Effector memory CD8-positive, alpha-beta T cell (primary cell): ENCODE data around the gene PCDHA12.
"Not testable (repeated sequence)": the region's sequence is repeated elsewhere in the genome, so short reads cannot be mapped to it uniquely, and the experiment has no call there.

ENCODE experiments used
- ATAC-seq: fragments of 150-1000 bp; cut with Tn5 transposase; replicated peaks from 2 replicates; pipeline ENCODE4 v1.10.0; 2021; ENCODE audit warnings: mild to moderate bottlenecking, moderate library complexity
- DNase-seq, 3 experiments: peaks; one replicate each; pipeline ENCODE4 v3.0.0; 2021
- H3K27ac Mint-ChIP-seq, 2 donors: one replicate each; pipeline ENCODE4 v1.8.0; 2022; ENCODE audit warnings: mild to moderate bottlenecking in 2 of 2, mixed read lengths in 2 of 2, moderate library complexity in 2 of 2
- H3K27me3 Mint-ChIP-seq, 2 donors: one replicate each; pipeline ENCODE4 v1.8.0; 2022; ENCODE audit warnings: mixed read lengths in 2 of 2
- H3K36me3 Mint-ChIP-seq: one replicate; pipeline ENCODE4 v1.8.0; 2022; ENCODE audit warnings: mild to moderate bottlenecking, moderate library complexity, mixed read lengths; ENCODE audit not compliant: insufficient read depth
- H3K4me1 Mint-ChIP-seq, 2 donors: one replicate each; pipeline ENCODE4 v1.8.0; 2022; ENCODE audit warnings: low read depth in 2 of 2, mixed read lengths in 2 of 2
- H3K4me3 Mint-ChIP-seq, 2 donors: one replicate each; pipeline ENCODE4 v1.8.0; 2022; ENCODE audit warnings: mild to moderate bottlenecking in 2 of 2, mixed read lengths in 2 of 2, moderate library complexity in 2 of 2
- H3K9me3 Mint-ChIP-seq, 2 donors: one replicate each; pipeline ENCODE4 v1.8.0; 2022; ENCODE audit warnings: mixed read lengths in 2 of 2
- total RNA-seq, 9 experiments: gene quantifications; one replicate each; lab custom pipeline; 2026; lab: John Stamatoyannopoulos, UW

Gene PCDHA12, protein sequence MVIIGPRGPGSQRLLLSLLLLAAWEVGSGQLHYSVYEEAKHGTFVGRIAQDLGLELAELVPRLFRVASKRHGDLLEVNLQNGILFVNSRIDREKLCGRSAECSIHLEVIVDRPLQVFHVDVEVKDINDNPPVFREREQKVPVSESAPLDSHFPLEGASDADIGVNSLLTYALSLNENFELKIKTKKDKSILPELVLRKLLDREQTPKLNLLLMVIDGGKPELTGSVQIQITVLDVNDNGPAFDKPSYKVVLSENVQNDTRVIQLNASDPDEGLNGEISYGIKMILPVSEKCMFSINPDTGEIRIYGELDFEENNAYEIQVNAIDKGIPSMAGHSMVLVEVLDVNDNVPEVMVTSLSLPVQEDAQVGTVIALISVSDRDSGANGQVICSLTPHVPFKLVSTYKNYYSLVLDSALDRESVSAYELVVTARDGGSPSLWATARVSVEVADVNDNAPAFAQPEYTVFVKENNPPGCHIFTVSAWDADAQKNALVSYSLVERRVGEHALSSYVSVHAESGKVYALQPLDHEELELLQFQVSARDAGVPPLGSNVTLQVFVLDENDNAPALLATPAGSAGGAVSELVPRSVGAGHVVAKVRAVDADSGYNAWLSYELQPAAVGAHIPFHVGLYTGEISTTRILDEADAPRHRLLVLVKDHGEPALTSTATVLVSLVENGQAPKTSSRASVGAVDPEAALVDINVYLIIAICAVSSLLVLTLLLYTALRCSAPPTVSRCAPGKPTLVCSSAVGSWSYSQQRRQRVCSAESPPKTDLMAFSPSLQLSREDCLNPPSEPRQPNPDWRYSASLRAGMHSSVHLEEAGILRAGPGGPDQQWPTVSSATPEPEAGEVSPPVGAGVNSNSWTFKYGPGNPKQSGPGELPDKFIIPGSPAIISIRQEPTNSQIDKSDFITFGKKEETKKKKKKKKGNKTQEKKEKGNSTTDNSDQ
- total RNA-seq = 0 to 0.06 (median 0) reads per million in 9 experiments

DNA sequence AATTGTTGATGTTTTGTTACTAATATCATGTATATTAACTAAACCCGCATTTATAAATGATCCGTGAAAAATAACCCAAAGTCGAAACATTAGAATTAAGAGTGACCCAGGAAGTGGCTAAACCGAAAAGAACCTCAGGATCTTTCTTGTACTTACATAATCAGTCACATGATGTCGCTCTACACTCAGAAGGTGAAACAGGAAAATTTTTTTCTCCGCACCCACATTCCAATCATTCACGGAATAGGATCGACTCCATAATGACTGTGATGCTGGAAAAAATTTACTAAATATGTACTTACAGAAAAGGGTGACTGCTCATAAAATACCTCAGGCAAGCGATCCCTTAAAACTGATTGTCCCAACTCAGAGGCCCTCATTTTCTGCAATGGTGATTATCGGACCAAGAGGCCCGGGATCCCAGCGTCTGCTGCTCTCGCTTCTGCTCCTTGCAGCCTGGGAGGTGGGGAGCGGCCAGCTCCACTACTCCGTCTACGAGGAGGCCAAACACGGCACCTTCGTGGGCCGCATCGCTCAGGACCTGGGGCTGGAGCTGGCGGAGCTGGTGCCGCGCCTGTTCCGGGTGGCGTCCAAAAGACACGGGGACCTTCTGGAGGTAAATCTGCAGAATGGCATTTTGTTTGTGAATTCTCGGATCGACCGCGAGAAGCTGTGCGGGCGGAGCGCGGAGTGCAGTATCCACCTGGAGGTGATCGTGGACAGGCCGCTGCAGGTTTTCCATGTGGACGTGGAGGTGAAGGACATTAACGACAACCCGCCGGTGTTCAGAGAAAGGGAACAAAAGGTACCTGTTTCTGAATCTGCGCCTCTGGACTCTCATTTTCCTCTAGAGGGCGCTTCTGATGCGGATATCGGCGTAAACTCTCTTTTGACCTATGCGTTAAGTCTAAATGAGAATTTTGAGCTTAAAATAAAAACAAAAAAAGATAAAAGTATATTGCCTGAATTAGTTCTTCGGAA lies at the start of gene PCDHA12:
Gene PCDHA12, plus strand, starts transcription at position 224 of the 981 bp plus-strand sequence. Its CDS starts 165 bp downstream, at position 389.
- no peak for DNase-seq
- Mint-ChIP-seq H3K4me3 (no peak within 1 kb of the TSS), H3K4me1 (no peaks in the 10 kb centered on the region), H3K36me3 (no peaks in the 10 kb centered on the region), H3K9me3 (no peaks in the 10 kb centered on the region), H3K27me3 (peaks cover 9 to 11% of the 10 kb centered on the region in 2 donors), H3K27ac (no peak within 1 kb of the TSS)
- ATAC-seq = no peak

DNA sequence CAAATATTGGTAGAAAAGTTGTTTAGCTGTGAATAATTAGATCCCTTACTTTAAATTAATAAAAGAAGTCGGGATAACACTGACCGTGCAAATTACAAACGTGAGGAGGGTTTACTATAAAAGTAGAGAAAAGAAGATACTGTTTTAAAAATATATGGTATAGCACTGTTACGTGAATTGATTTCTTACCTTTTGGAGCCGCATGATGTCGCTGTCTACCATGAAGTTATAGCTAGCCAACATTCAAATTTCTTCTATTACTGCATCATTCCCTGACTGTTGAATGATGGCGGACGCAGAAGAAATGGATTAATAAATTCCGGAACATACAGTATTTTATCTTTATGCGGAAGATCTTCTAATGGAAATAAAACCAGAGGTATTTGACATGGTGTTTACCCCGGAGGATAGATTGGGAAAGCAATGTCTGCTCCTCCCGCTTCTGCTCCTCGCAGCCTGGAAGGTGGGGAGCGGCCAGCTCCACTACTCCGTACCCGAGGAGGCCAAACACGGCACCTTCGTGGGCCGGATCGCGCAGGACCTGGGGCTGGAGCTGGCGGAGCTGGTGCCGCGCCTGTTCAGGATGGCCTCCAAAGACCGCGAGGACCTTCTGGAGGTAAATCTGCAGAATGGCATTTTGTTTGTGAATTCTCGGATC lies 47.3 kb upstream of the PCDHA12 start, which contains the start of gene PCDHA6:
Gene PCDHA6, plus strand, starts transcription at position 257 of the 658 bp plus-strand sequence. Its CDS starts 132 bp downstream, at position 389.
- ATAC-seq (no peak), DNase-seq (no peak)
- H3K9me3 Mint-ChIP-seq = no peaks in the 10 kb centered on the region
- H3K4me3 Mint-ChIP-seq = no peak within 1 kb of the TSS
- no peaks in the 10 kb centered on the region for H3K36me3 Mint-ChIP-seq
- H3K27me3 Mint-ChIP-seq = peaks cover 20 to 26% of the 10 kb centered on the region in 2 donors
- H3K27ac Mint-ChIP-seq = no peak within 1 kb of the TSS
- H3K4me1 Mint-ChIP-seq = no peaks in the 10 kb centered on the region

DNA sequence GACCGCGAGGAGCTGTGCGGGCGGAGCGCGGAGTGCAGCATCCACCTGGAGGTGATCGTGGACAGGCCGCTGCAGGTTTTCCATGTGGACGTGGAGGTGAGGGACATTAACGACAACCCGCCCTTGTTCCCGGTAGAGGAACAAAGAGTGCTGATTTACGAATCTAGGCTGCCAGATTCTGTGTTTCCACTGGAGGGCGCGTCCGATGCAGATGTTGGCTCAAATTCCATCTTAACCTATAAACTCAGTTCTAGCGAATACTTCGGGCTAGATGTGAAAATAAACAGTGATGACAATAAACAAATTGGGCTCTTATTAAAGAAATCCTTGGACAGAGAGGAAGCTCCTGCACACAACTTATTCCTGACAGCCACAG lies 46.8 kb upstream of the PCDHA12 start:
- Mint-ChIP-seq H3K4me1 (no peaks in the 10 kb centered on the region), H3K9me3 (no peaks in the 10 kb centered on the region), H3K4me3 (no peak overlapping the region), H3K27ac (no peak overlapping the region), H3K36me3 (no peaks in the 10 kb centered on the region), H3K27me3 (peaks cover 24 to 31% of the 10 kb centered on the region in 2 donors)
- DNase-seq (no peak), ATAC-seq (no peak)

DNA sequence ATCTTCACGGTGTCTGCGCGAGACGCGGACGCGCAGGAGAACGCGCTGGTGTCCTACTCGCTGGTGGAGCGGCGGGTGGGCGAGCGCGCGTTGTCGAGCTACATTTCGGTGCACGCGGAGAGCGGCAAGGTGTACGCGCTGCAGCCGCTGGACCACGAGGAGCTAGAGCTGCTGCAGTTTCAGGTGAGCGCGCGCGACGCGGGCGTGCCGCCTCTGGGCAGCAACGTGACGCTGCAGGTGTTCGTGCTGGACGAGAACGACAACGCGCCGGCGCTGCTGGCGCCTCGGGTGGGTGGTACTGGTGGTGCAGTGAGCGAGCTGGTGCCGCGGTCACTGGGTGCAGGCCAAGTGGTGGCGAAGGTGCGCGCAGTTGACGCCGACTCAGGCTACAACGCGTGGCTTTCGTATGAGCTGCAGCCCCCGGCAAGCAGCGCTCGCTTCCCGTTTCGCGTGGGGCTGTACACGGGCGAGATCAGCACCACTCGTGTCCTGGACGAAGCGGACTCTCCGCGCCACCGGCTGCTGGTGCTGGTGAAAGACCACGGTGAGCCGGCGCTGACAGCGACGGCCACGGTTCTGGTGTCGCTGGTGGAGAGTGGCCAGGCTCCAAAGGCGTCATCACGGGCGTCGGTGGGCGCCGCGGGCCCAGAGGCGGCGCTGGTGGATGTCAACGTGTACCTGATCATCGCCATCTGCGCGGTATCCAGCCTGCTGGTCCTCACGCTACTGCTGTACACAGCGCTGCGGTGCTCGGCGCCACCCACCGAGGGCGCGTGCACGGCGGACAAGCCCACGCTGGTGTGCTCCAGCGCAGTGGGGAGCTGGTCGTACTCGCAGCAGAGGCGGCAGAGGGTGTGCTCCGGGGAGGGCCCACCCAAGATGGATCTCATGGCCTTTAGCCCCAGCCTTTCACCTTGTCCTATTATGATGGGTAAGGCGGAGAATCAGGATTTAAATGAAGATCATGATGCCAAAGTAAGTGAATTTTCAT lies 45.3 kb upstream of the PCDHA12 start:
- H3K27me3 Mint-ChIP-seq = peaks cover 24 to 43% of the 10 kb centered on the region in 2 donors
- not testable (repeated sequence) for H3K9me3 Mint-ChIP-seq, H3K27ac Mint-ChIP-seq, H3K36me3 Mint-ChIP-seq, H3K4me1 Mint-ChIP-seq, DNase-seq, ATAC-seq, H3K4me3 Mint-ChIP-seq

DNA sequence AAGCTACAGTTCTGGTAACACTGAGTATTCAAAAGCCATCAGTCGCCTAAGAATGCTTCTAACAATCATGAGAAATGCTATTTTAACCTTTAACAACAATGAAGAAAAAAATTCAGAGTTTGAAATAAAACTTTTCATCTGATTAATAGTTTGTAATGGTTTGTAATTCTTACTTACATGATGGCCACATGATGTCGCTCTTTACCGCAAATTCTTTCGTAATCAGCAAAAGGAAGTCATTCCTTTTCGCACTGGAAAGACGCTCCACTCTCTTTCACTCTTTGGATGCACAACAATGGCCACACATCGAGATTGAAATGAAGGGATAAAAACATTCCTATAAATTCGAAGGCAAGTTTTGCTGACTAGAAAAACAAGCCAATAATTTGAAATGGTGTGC lies 41.1 kb upstream of the PCDHA12 start, which contains the start of gene PCDHA7:
Gene PCDHA7, plus strand, starts transcription at position 277 of the 400 bp plus-strand sequence. Its CDS starts 115 bp downstream, at position 392.
- no peaks in the 10 kb centered on the region for H3K4me1 Mint-ChIP-seq
- no peak within 1 kb of the TSS for H3K4me3 Mint-ChIP-seq
- DNase-seq (no peak), ATAC-seq (no peak)
- H3K36me3 Mint-ChIP-seq = no peaks in the 10 kb centered on the region
- H3K9me3 Mint-ChIP-seq = no peaks in the 10 kb centered on the region
- H3K27me3 Mint-ChIP-seq = peaks cover 15 to 24% of the 10 kb centered on the region in 2 donors
- no peak within 1 kb of the TSS for H3K27ac Mint-ChIP-seq

DNA sequence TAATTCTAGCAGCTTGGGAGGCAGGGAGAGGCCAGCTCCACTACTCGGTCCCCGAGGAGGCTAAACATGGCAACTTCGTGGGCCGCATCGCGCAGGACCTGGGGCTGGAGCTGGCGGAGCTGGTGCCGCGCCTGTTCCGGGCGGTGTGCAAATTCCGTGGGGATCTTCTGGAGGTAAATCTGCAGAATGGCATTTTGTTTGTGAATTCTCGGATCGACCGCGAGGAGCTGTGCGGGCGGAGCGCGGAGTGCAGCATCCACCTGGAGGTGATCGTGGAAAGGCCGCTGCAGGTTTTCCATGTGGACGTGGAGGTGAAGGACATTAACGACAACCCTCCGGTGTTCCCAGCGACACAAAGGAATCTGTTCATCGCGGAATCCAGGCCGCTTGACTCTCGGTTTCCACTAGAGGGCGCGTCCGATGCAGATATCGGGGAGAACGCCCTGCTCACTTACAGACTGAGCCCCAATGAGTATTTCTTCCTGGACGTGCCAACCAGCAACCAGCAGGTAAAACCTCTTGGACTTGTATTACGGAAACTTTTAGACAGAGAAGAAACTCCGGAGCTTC lies 40.6 kb upstream of the PCDHA12 start:
- peaks cover 16 to 28% of the 10 kb centered on the region in 2 donors for H3K27me3 Mint-ChIP-seq
- not testable (repeated sequence) for H3K27ac Mint-ChIP-seq, H3K4me1 Mint-ChIP-seq, DNase-seq, H3K4me3 Mint-ChIP-seq, H3K36me3 Mint-ChIP-seq, H3K9me3 Mint-ChIP-seq, ATAC-seq

DNA sequence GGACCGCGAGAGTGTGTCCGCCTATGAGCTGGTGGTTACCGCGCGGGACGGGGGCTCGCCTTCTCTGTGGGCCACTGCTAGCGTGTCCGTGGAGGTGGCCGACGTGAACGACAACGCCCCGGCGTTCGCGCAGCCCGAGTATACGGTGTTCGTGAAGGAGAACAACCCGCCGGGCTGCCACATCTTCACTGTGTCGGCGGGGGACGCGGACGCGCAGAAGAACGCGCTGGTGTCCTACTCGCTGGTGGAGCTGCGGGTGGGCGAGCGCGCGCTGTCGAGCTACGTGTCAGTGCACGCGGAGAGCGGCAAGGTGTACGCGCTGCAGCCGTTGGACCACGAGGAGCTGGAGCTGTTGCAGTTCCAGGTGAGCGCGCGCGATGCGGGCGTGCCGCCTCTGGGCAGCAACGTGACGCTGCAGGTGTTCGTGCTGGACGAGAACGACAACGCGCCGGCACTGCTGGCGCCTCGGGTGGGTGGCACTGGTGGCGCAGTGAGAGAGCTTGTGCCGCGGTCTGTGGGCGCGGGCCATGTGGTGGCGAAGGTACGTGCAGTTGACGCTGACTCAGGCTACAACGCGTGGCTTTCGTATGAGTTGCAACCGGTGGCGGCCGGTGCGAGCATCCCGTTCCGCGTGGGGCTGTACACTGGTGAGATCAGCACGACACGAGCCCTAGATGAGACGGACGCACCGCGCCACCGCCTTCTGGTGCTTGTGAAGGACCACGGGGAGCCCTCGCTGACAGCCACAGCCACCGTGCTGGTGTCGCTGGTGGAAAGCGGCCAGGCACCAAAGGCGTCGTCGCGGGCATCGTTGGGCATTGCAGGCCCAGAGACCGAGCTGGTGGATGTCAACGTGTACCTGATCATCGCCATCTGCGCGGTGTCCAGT lies 39.2 kb upstream of the PCDHA12 start:
- H3K9me3 Mint-ChIP-seq = no peaks in the 10 kb centered on the region
- H3K27me3 Mint-ChIP-seq = peaks cover 24 to 30% of the 10 kb centered on the region in 2 donors
- H3K4me3 Mint-ChIP-seq = no peak overlapping the region
- no peaks in the 10 kb centered on the region for H3K36me3 Mint-ChIP-seq
- ATAC-seq (no peak), DNase-seq (no peak)
- H3K27ac Mint-ChIP-seq = no peak overlapping the region
- no peaks in the 10 kb centered on the region for H3K4me1 Mint-ChIP-seq

DNA sequence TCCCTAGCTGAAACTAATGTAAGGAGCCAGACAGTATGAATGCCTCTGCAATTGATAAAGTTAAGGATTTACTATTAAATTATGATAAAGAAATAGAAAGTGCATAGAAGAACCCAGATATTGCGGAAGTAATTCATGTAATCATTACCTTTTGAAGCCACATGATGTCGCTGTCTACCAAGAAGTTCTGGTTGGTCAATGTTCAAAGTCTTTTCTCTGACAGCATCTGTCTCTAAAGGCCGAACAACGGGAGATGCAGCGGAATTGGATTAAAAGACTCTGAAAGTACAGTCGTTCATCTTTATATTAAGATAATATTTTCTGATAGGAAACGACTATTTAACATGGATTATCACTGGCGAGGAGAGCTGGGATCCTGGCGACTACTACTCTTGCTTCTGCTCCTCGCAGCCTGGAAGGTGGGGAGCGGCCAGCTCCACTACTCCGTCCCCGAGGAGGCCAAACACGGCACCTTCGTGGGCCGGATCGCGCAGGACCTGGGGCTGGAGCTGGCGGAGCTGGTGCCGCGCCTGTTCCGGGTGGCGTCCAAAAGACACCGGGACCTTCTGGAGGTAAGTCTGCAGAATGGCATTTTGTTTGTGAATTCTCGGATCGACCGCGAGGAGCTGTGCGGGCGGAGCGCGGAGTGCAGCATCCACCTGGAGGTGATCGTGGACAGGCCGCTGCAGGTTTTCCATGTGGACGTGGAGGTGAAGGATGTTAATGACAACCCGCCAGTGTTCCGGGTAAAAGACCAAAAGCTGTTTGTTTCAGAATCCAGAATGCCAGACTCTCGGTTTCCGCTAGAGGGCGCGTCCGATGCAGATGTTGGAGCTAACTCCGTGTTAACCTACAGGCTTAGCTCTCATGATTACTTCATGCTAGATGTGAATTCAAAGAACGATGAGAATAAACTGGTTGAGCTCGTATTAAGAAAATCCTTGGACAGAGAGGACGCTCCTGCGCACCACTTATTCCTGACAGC lies 33.8 kb upstream of the PCDHA12 start, which contains the start of gene PCDHA8:
Gene PCDHA8, plus strand, starts transcription at position 210 of the 985 bp plus-strand sequence. Its CDS starts 135 bp downstream, at position 345.
- ATAC-seq (no peak), DNase-seq (no peak)
- Mint-ChIP-seq H3K4me3 (no peak within 1 kb of the TSS), H3K36me3 (no peaks in the 10 kb centered on the region), H3K4me1 (no peaks in the 10 kb centered on the region), H3K27me3 (peaks cover 14 to 15% of the 10 kb centered on the region in 2 donors), H3K27ac (no peak within 1 kb of the TSS), H3K9me3 (no peaks in the 10 kb centered on the region)

DNA sequence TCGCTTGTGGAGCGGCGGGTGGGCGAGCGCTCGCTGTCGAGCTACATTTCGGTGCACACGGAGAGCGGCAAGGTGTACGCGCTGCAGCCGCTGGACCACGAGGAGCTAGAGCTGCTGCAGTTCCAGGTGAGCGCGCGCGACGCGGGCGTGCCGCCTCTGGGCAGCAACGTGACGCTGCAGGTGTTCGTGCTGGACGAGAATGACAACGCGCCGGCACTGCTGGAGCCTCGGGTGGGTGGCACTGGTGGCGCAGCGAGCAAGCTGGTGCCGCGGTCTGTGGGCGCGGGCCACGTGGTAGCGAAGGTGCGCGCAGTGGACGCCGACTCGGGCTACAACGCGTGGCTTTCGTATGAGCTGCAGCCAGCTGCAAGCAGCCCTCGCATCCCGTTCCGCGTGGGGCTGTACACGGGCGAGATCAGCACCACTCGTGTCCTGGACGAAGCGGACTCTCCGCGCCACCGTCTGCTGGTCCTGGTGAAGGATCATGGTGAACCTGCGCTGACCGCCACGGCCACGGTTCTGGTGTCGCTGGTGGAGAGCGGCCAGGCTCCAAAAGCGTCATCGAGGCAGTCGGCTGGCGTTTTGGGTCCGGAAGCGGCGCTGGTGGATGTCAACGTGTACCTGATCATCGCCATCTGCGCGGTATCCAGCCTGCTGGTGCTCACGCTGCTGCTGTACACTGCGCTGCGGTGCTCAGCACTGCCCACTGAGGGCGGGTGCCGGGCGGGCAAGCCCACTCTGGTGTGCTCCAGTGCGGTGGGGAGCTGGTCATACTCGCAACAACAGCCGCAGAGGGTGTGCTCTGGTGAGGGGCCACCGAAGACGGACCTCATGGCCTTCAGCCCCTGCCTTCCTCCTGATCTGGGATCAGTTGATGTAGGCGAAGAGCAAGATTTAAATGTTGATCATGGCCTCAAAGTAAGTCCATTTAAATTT lies 32.0 kb upstream of the PCDHA12 start:
- Mint-ChIP-seq H3K27ac (no peak overlapping the region), H3K4me3 (no peak overlapping the region), H3K9me3 (no peaks in the 10 kb centered on the region), H3K36me3 (no peaks in the 10 kb centered on the region), H3K27me3 (peaks cover 23 to 32% of the 10 kb centered on the region in 2 donors), H3K4me1 (no peaks in the 10 kb centered on the region)
- no peak for ATAC-seq
- DNase-seq = no peak
